HG03108 (cell line): ENCODE results near the gene DENND2C.

Source experiments
- ATAC-seq: cut with Tn5 transposase; IDR thresholded peaks from one replicate; pipeline ENCODE4 v1.9.1; 2021; ENCODE audit warnings: moderate library complexity; ENCODE audit not compliant: unreplicated experiment

The DENND2C gene

DNA sequence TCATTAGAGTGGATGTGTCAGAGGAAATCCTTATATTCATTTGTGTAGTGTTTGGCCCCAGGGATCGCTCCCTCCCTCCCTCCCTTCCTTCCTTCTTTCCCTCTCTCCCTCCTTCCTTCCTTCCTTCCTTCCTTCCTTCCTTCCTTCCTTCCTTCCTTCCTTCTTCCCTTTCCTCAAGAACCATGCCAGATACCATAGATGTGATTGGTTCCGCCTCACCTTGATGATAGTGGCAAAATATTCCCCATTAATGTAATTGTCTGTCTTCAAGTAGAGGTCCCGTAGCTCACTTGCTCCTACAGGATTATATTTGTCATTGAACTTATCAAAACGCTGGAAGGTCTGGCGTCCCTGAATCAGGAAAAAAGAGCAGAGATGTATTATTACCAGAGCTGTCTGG lies 7.8 kb upstream of the DENND2C start:
- no peak for ATAC-seq

DNA sequence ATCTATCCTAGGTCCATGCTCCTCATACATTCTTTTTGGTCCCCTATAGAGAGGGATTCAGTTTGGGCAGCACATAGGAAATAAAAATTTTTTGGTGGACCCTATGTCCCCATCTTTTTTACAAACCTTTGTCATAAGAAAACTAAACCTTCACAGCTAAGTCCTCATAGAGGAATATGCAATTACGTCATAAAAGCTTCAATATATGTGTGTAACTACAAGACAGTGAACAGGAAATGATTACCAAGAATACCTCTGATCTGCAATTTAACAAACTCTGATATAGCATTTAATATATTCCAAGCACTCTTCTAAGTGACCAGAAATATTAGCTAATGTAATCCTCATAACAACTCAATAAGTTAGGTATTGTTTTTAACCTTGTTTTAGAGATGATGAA lies 6.3 kb upstream of the DENND2C start:
- ATAC-seq, result no peak

DNA sequence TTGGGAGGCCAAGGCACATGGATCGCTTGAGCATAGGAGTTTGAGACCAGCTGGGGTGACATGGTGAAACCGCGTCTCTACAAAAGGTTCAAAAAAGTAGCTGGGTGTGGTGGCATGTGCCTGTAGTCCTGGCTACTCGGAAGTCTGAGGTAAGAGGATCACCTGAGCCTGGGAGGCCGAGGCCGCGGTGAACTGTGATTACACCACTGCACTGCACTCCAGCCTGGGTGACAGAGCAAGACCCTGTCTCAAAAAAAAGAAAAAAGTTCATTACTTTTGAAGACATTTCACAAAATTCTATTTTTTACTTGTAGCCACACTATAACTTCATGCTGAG lies 2.1 kb upstream of the DENND2C start:
- ATAC-seq, result no peak

DNA sequence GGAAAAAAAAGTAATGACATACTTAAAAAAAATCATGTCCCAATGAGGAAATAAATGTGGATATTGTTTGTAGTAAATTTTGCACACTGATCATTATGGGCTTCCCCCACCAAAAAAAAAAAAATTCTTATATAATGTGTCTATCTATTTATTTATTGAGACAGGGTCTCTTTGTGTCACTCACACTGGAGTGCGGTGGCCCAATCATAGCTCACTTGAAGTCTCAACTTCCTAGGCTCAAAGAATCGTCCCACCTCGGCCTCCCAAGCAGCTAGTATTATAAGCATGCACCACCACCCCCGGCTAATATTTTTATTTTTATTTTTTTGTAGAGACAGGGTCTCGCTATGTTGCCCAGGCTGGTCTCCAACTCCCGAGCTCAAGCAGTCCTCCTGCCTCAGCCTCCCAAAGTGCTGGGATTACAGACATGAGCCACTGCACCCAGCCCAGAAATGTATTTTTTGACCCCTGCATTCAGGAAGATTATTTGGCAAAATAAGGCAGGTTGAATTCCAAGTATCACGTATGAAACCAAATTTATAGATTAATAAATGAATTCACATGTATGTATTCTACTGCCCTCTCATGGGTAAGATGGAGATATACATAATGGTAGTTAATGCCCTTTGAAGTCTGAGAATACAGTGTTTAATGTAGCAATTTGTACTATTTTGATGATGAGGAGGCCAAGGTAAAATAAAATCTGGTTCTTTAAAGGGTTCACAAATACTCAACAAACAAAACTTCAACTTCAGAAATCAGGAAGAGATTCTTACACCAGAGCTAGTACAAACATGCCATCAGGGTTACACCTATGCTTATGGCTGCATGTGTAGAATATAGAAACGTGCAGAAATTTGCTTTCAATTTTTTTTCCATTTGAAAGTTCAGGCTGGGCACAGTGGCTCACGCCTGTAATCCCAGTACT lies 1.4 kb upstream of the DENND2C start:
- no peak for ATAC-seq

DNA sequence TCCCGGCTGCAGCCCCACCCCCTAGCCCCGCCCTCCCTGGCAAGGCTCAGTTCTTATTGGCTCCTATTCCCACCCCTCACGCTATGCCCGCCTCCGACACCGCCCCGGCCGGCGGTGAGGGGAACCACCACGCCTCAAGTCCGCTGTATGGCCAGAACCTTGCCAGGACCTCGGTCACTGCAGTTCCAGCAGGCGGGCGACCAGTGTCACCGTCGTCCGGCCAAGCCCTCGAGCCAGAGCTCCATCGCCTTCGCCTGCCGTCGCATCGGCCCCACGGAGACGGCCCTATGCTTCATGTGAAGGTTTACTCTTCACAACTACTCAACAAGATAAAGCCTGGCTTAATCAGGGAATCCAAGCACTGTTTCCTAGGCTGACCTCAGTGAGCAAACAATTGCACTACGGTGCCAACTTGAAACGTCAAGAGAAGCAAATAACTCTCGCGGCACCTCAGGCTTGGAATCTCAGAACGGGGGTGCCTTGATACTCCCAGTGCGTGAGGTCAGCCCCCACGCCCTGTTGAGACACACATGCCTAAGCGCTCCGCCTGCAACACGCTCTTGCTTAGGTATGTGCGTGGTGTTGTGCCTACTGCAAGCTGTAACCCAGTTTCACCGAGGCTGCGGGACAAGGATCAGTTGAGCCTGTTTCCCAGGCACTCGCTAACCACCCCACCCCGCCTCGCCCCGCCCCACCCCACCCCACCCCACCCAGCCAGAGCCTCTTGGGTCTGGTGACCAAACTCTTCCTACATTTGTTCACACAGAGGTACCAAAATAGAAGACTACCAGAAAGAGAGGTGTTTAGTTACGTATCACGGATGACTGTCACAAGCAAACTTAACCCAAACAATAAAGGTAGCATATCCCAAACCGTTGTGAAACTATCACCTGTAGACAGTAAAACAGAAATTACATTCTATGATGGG lies 498 bp upstream of the DENND2C start:
- peak; percentile 98 for ATAC-seq

DNA sequence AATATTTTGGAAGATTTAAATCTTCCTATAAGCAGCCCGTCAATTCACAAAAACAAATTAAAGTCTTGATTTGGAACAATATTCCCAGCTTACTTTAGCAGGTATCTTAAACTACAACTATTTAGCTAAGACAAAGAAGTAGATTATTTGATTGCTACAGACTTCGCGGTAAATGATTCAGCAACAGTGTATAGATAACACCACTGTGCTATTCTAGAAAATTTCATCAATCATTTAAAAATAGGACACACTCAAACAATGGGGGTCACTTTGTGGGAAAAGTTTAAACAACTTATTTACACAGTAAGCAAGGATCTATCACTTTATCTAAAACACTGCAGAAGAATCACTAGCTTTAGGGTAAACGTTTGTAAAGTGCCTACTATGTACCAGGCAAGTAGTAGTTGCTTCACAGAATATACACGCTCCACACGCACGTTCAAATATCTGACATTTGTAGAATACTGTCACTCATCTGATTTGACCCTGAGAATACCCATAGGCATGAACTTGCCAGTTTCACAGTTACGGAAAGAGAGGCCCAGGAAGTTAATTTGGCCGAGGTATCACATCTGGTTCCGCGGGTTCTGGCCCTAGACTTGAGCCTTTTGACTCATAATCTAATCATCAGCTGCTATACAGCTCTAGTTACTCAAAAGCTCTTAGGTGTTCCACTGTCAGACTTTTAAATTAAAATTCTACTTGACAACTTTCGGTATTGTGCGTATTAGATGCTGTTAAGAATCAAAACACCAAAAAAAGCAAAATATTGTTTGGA lies 876 bp downstream of the DENND2C start:
- ATAC-seq, result no peak

DNA sequence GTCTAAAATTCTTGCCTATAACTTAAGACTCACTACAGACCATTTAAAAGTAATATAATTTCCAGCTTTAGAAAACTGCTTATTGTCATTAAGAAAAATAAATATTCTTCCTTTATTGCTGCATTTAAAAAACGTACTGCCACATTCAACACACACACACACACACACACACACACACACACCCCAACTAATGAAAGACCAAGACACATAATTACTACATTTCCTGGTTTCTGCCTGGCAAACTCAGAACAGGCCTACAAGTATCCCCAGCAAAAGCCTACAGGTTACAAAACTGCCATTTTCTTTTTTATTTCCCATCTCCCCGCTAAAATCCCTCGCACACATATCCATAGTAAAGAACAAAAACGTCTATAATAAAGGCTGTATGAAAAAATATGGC lies 1.5 kb downstream of the DENND2C start:
- ATAC-seq, result no peak

DNA sequence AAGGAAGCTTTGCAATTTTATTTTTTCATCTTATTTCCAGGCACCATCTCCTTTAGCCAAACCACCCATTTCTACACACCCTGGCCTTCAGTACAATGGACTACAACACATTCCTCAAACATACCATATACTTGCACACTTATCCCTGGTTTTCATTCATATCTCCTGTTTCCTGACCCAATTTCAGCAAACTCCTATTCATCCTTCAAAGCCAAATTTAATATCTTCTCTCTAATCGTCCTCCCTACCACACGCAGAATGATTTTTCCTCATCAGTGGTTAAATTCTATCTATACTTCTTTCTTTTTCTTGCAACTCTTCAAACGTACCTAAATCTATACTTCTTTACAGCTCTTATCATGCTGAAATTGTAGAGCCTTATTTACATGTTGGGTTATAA lies 2.9 kb downstream of the DENND2C start:
- ATAC-seq, result no peak

DNA sequence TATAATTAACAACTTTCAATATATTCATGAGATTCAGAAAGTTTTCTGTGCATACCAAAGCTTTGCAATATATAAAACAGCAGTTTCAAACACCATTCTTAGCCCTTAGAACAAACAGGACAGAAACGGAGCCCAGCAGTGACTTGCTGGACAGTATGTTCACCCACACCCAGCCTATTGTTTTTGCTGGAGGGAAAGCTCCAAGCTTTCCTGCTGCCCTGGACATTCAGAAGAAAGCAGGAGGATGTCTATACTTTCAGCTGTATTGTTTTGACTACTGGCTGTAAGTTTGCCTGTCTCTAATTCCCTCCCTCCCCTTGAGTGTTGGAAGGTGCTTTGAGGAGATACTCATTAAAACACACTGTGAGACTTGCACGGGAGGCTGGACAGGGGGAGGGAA lies 9.6 kb downstream of the DENND2C start:
- ATAC-seq, result no peak

DNA sequence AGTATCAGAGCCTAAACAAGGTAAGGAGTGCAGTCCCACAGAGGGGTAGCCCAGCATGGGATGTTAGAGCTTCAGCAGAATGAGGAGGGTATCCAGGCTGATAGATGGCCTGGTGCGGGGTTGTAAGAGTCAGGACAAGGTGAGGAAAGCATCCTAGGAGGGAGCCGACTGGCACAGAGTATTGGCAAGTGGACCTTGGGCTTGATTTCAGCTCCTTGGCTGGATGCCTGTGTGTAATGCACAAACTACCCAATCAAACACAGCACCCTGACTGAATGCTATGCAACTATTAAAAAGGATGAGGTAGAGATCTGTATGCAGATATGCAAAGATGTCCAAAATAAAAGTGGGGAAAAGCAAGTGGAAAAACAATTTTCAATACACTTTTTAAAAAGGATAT lies 18.0 kb downstream of the DENND2C start:
- no peak for ATAC-seq

DNA sequence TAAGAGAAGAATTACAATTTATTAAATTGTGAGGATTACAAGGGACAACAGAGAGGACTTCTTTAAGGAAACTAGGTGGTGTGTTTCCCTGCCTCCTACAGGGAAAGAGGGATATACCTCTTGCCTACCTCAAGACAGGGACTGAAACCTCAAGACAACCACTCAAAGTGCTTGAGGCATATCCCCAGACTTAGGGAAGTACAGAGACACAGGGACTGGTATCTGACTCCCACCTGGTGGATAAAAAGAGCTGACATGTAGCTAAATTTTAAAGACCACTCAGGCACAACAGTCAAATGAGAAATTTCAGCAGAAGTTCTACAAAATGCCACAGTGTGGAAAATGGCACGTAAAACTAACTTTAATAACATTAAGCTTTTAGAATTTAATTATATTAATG lies 21.3 kb downstream of the DENND2C start:
- no peak for ATAC-seq

DNA sequence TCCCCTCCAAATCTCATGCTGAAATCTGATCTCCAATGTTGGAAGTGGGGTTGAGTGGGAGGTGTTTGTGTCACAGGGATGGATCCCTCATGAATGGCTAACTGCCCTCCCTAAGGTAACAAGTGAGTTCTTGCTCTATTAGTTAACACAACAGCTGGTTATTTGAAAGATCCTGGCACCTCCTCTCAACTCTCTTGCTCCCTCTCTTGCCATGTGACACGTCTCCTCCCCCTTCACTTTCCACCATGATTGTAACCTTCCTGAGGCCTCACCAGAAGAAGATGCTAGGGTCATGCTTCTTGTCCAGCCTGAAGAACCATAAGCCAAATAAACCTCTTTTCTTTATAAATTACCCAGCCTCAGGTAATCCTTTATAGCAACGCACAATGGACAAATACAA lies 28.5 kb downstream of the DENND2C start:
- ATAC-seq, result no peak

DNA sequence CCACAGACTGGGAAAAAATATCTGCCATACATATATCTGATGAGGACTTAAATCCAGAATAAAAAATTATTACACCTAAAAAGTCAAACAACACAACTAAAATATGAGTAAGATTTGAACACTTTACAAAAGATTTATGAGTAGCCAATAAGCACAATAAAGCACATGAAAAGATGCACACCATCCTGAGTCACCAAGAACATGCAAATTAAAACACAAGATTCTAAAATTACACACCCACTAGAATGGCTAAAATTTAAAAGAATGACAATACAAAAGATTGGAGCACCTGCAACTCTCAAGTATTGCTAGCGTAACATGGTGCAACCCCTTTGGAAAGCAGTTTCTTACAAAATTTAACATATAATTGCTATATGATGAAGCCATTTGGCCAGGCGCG lies 30.9 kb downstream of the DENND2C start:
- no peak for ATAC-seq

DNA sequence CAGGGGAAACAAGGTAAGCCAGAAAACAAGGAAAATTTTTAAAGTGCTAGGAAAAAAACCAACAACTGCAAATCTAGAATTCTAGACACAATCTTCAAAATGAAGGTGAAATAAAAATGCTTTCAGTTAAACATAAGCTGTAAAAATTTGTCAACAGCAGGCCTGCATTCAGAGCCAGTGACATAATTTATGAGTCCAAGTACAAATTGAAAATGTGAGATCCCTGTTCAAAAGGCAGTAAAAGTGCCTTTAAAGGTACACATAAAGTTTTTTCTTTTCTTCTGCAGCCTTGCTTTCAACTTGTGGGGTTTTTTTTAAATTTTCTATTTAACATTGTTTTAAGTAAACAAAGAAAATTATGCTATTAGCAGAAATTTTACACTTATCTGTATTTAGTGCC lies 37.4 kb downstream of the DENND2C start:
- ATAC-seq, result no peak

DNA sequence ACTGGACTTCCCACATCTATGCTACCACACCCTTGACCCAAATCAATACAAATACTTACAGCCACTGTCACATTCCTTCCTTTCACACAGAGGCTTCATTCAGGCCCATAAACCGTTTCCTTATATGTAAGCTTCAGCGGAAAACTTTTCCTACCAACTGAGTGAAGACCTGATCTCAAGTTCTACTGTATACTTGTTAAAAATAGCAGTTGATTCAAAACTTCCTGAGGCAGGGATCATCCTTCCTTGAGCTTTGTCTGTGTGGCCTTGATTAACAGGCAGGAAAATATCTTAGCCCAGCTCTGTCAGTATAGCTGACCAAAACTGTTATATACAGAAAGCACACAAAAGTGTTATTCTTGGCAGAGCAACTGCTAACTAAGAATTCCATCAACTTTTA lies 42.7 kb downstream of the DENND2C start:
- no peak for ATAC-seq

DNA sequence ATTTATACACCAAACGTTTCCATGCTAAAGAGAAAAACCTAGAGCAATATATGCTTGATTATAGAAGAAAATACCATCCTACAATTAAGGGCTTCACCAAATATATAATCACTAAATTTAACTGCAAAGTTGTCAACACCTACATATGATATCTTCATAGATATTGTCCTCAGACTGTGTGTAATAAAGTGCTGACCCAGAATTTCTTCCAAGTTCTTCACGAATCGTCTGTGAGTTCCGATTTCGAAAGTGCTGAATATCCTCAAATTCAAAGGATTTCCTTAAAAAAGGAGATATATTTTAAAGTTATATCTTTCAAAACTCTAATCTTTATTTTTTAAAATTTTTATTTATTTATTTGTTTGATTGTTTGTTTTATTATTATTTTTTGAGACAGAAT lies 46.5 kb downstream of the DENND2C start:
- no peak for ATAC-seq

DNA sequence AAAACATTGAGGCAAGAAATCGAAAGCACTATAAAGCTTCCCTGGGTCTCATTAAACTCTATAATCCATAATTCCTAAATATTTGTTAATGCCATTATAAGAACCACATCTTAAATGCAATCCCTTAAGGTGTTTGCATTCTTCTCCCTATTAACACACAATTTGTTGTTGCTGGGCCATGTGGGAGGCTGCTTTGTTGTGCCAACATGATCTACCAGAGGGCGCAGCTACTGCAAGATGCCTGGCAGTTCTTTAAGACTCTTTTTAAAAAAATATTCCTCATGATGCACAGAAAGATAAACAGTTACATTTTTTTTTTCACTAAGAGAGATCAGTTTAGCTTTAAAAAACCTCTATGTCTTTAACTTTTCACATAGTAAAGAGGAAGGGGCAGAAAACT lies 49.4 kb downstream of the DENND2C start:
- no peak for ATAC-seq

DNA sequence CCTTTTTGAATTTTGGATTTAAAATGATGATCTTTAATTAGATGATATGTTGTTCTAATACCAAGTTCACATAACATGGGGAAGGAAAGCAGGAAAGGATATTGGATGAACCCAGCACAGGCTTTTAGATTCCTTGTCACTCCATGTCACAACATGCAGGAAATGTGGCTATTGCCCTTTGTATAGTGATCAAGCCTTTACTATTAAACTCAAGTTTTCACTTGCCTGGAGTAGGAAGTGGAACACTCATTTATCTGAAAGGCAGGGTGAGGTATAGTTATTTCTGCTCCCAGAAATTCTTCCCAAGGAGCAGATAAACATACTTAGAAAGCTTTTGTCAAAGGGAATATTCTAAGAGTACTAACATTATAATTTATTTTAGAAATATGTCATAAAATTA lies 51.2 kb downstream of the DENND2C start:
- ATAC-seq, result no peak

DNA sequence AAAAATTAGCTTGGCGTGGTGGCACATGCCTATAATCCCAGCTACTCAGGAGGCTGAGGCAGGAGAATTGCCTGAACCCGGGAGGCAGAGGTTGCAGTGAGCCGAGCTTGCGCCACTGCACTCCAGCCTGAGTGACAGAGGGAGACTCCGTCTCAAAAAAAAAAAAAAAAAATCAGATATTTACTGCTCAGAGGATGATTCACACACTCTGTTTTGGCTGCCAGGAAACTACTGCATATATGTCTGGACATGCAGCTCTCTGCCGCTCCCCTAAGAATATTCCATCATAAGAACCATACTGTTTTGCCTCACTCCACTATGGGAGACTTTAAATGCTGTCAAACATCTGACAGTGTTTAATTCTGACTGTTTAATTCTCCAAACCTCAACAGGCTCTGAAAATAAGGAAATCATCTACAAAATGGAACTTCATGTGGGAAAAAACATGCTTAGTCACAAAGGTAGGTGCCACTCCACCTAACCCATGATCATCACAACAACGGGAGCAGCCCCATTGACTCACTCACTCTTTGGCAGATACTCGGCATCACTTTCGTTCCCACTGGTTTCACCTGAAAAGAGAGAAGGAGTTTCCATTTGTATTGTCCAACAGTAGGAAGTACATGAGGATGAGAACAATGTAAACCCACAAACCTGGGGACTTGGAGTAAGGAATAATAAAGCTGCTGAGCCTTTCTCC lies 59.2 kb downstream of the DENND2C start:
- no peak for ATAC-seq

DNA sequence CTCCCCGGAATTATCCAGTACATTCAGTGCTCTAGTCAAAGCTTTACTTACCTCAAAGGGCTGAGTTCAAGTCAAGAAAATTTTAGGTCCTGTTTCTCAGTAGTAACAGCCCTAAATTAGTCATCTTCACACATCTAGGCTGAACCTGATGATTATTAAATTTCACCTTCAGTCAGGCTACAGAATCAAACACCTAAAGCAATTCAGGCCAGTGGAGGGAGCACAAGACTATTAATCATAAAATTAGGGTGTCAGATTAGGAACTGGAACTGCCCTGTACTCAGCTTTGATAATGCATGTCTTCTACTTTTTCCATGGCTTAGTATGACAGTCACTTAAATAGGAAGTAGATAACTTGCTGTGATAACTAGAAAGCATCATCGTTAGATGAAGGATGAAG lies 60.0 kb downstream of the DENND2C start:
- no peak for ATAC-seq

DNA sequence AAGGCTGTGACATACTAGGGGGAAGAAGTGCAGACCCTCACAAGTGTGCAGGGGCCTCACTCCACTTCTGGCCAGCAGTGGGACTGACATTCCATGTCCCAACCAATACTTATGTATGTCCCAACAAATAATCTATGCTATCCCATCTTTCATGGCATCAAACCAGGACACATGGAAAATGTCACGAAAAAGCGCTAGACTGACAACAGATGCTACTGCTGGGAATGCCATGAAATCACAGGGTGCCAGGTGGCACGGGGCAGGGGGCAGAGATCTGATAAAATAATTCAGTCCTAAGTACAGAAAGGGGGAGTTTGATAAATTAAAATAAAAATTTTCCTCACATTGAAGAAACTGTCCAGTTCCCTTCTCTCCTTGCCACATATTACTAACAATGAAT lies 60.8 kb downstream of the DENND2C start:
- ATAC-seq, result no peak
